ENCODE data around the gene ZNF335. TPM values are rescaled to one million over a fixed set of nuclear protein-coding genes. Genes with fewer than 3 reads are reported as not detected.
A peak's percentile ranks its signal among the peaks of the same experiment; 100 is the strongest.

ZNF335 gene
- total and polyA plus RNA-seq, 2 of the 13 experiments (the other 11 are each of a cell fraction or from before 2014, with no cell fraction given), result 9.7 to 13.7 TPM

DNA sequence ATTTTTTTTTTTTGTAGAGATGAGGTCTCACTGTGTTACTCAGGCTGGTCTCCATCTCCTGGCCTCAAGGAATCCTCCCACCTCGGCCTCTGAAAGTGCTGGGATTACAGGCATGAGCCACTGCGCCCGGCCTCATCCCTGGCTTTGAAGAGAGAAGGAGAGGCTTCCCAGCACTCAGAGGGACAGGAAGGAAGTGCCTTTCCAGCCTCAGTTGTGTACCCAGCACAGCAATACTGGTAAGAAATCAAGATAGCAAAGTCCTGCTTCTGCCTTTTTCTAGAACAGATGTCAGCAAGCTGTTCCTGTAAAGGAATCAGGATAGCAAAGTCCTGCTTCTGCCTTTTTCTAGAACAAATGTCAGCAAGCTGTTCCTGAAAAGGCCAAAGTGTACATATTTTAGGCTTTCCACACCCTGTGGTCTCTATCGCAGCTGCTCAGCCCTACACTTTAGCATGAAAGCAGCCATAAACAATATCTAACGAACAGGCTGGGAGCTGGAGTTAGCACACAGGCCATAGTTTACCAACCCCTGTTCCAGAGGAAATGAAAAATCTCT, 53.7 kb downstream of the ZNF335 start (continued):
- TF ChIP-seq KAT7 (CRISPR knock-in tag; IDR thresholded peaks at IDR 0.05; ENCODE audit: borderline replicate concordance) (no peak), ZNF446 (CRISPR knock-in tag; IDR thresholded peaks at IDR 0.05) (no peak), ADNP (CRISPR knock-in tag; IDR thresholded peaks at IDR 0.05) (no peak), NPAS2 (CRISPR knock-in tag; IDR thresholded peaks at IDR 0.05; ENCODE audit: borderline replicate concordance) (no peak), SMARCC2 (IDR thresholded peaks at IDR 0.05) (no peak), KMT2B (CRISPR knock-in tag; IDR thresholded peaks at IDR 0.05) (no peak), ESRRA (CRISPR knock-in tag; IDR thresholded peaks at IDR 0.05; ENCODE audit: low read depth) (0 out of 2 replicates have a peak, but pooled peaks have one; percentile 19), HNRNPLL (IDR thresholded peaks at IDR 0.05; ENCODE audit: low read depth, low read length, poor library complexity, severe bottlenecking) (no peak), ZFY (CRISPR knock-in tag; IDR thresholded peaks at IDR 0.05) (peak; percentile 40), MZF1 (CRISPR knock-in tag; IDR thresholded peaks at IDR 0.05; ENCODE audit: borderline replicate concordance) (no peak), ZNF30 (CRISPR knock-in tag; IDR thresholded peaks at IDR 0.05) (0 out of 2 replicates have a peak, but pooled peaks have one; percentile 53), FOXK2 (IDR thresholded peaks at IDR 0.05) (no peak), ZNF549 (CRISPR knock-in tag; IDR thresholded peaks at IDR 0.05) (no peak), TSC22D2 (CRISPR knock-in tag; IDR thresholded peaks at IDR 0.05; ENCODE audit: borderline replicate concordance) (no peak), ZBTB7A (CRISPR knock-in tag; IDR thresholded peaks at IDR 0.05) (no peak)
- TF ChIP-seq, protein P1, sequence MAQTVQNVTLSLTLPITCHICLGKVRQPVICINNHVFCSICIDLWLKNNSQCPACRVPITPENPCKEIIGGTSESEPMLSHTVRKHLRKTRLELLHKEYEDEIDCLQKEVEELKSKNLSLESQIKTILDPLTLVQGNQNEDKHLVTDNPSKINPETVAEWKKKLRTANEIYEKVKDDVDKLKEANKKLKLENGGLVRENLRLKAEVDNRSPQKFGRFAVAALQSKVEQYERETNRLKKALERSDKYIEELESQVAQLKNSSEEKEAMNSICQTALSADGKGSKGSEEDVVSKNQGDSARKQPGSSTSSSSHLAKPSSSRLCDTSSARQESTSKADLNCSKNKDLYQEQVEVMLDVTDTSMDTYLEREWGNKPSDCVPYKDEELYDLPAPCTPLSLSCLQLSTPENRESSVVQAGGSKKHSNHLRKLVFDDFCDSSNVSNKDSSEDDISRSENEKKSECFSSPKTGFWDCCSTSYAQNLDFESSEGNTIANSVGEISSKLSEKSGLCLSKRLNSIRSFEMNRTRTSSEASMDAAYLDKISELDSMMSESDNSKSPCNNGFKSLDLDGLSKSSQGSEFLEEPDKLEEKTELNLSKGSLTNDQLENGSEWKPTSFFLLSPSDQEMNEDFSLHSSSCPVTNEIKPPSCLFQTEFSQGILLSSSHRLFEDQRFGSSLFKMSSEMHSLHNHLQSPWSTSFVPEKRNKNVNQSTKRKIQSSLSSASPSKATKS (CRISPR knock-in tag; IDR thresholded peaks at IDR 0.05), result 0 out of 2 replicates have a peak, but pooled peaks have one; percentile 68
- TF ChIP-seq, protein P2, sequence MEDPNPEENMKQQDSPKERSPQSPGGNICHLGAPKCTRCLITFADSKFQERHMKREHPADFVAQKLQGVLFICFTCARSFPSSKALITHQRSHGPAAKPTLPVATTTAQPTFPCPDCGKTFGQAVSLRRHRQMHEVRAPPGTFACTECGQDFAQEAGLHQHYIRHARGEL (CRISPR knock-in tag; IDR thresholded peaks at IDR 0.05), result no peak
- TF ChIP-seq, protein P3, sequence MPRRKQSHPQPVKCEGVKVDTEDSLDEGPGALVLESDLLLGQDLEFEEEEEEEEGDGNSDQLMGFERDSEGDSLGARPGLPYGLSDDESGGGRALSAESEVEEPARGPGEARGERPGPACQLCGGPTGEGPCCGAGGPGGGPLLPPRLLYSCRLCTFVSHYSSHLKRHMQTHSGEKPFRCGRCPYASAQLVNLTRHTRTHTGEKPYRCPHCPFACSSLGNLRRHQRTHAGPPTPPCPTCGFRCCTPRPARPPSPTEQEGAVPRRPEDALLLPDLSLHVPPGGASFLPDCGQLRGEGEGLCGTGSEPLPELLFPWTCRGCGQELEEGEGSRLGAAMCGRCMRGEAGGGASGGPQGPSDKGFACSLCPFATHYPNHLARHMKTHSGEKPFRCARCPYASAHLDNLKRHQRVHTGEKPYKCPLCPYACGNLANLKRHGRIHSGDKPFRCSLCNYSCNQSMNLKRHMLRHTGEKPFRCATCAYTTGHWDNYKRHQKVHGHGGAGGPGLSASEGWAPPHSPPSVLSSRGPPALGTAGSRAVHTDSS (CRISPR knock-in tag; conservative IDR thresholded peaks at IDR 0.05), result 0 out of 2 replicates have a peak, but pooled peaks have one; percentile 9
- TF ChIP-seq, protein P4, sequence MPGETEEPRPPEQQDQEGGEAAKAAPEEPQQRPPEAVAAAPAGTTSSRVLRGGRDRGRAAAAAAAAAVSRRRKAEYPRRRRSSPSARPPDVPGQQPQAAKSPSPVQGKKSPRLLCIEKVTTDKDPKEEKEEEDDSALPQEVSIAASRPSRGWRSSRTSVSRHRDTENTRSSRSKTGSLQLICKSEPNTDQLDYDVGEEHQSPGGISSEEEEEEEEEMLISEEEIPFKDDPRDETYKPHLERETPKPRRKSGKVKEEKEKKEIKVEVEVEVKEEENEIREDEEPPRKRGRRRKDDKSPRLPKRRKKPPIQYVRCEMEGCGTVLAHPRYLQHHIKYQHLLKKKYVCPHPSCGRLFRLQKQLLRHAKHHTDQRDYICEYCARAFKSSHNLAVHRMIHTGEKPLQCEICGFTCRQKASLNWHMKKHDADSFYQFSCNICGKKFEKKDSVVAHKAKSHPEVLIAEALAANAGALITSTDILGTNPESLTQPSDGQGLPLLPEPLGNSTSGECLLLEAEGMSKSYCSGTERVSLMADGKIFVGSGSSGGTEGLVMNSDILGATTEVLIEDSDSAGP (CRISPR knock-in tag; IDR thresholded peaks at IDR 0.05; ENCODE audit: borderline replicate concordance), result no peak
- TF ChIP-seq, protein P5, sequence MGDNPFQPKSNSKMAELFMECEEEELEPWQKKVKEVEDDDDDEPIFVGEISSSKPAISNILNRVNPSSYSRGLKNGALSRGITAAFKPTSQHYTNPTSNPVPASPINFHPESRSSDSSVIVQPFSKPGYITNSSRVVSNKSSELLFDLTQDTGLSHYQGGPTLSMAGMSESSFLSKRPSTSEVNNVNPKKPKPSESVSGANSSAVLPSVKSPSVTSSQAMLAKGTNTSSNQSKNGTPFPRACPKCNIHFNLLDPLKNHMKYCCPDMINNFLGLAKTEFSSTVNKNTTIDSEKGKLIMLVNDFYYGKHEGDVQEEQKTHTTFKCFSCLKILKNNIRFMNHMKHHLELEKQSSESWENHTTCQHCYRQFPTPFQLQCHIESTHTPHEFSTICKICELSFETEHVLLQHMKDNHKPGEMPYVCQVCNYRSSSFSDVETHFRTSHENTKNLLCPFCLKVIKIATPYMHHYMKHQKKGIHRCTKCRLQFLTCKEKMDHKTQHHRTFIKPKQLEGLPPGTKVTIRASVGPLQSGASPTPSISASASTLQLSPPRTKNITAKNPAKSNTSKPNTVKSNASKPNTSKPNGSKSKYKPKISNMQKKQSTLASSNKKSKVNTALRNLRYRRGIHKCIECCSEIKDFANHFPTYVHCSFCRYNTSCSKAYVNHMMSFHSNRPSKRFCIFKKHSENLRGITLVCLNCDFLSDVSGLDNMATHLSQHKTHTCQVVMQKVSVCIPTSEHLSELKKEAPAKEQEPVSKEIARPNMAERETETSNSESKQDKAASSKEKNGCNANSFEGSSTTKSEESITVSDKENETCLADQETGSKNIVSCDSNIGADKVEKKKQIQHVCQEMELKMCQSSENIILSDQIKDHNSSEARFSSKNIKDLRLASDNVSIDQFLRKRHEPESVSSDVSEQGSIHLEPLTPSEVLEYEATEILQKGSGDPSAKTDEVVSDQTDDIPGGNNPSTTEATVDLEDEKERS (CRISPR knock-in tag; IDR thresholded peaks at IDR 0.05), result no peak
- TF ChIP-seq, protein P6, sequence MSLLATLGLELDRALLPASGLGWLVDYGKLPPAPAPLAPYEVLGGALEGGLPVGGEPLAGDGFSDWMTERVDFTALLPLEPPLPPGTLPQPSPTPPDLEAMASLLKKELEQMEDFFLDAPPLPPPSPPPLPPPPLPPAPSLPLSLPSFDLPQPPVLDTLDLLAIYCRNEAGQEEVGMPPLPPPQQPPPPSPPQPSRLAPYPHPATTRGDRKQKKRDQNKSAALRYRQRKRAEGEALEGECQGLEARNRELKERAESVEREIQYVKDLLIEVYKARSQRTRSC (CRISPR knock-in tag; IDR thresholded peaks at IDR 0.05; ENCODE audit: low read depth), result no peak

Measured in HepG2 (cell line).